ENCODE results near the gene EPB41L4A.

The EPB41L4A gene

GRCh38 chr5:112202694-112203093, 216.4 kb downstream of the EPB41L4A start:
- no peak for DNase-seq

GRCh38 chr5:112201141-112201540, 217.9 kb downstream of the EPB41L4A start:
- DNase-seq, result no peak

- DNase-seq, result no peak
These were observed 218.9 kb downstream of the EPB41L4A start for GRCh38 chr5:112200131-112200530.

- no peak for DNase-seq
These were observed 222.5 kb downstream of the EPB41L4A start for GRCh38 chr5:112196584-112196983.

- no peak for DNase-seq
These were observed 223.2 kb downstream of the EPB41L4A start for GRCh38 chr5:112195924-112196323.

GRCh38 chr5:112192866-112193265, 226.2 kb downstream of the EPB41L4A start:
- DNase-seq, result no peak

GRCh38 chr5:112192072-112192471, 227.0 kb downstream of the EPB41L4A start:
- no peak for DNase-seq

GRCh38 chr5:112189391-112189790, 229.7 kb downstream of the EPB41L4A start:
- DNase-seq, result no peak

- no peak for DNase-seq
These were observed 232.6 kb downstream of the EPB41L4A start for GRCh38 chr5:112186401-112186990.

- DNase-seq, result no peak
These were observed 235.2 kb downstream of the EPB41L4A start for GRCh38 chr5:112183874-112184273.

GRCh38 chr5:112183103-112183711, 235.9 kb downstream of the EPB41L4A start:
- no peak for DNase-seq

- DNase-seq, result no peak
These were observed 239.8 kb downstream of the EPB41L4A start for GRCh38 chr5:112179290-112179689.

GRCh38 chr5:112174959-112175594, 244.0 kb downstream of the EPB41L4A start:
- peak; percentile 27 for DNase-seq

GRCh38 chr5:112165897-112166737, 253.0 kb downstream of the EPB41L4A start:
- DNase-seq, result no peak

- DNase-seq, result no peak
These were observed 253.7 kb downstream of the EPB41L4A start for GRCh38 chr5:112165399-112165798.

- DNase-seq, result no peak
These were observed 255.6 kb downstream of the EPB41L4A start for GRCh38 chr5:112163435-112163834.

GRCh38 chr5:112161392-112161748, 257.7 kb downstream of the EPB41L4A start:
- no peak for DNase-seq

- DNase-seq, result peak; percentile 88
These were observed 258.3 kb downstream of the EPB41L4A start for GRCh38 chr5:112160652-112161391.

- no peak for DNase-seq
These were observed 259.6 kb downstream of the EPB41L4A start for GRCh38 chr5:112159435-112159834.

- no peak for DNase-seq
These were observed 262.9 kb downstream of the EPB41L4A start for GRCh38 chr5:112156211-112156610.

- no peak for DNase-seq
These were observed 264.0 kb downstream of the EPB41L4A start for GRCh38 chr5:112154940-112155686.

GRCh38 chr5:112149727-112150126, 269.4 kb downstream of the EPB41L4A start:
- no peak for DNase-seq

All from central memory CD4-positive, alpha-beta T cell (primary cell).